GM18858 (cell line): ENCODE measurements around the gene MDFI.

Experiments
- ATAC-seq: cut with Tn5 transposase; IDR thresholded peaks from one replicate; pipeline ENCODE4 v1.9.1; 2021; ENCODE audit not compliant: unreplicated experiment

MDFI gene

GRCh38 chr6:41648921-41649320, 10.7 kb downstream of the MDFI start:
- no peak for ATAC-seq

GRCh38 chr6:41649596-41649995, 11.3 kb downstream of the MDFI start:
- no peak for ATAC-seq

- no peak for ATAC-seq
Measured at GRCh38 chr6:41650120-41650519, 11.9 kb downstream of the MDFI start.

- no peak for ATAC-seq
Measured at GRCh38 chr6:41651246-41651961, 13.1 kb downstream of the MDFI start.

GRCh38 chr6:41651962-41652657, 13.8 kb downstream of the MDFI start:
- no peak for ATAC-seq

GRCh38 chr6:41652866-41653652, 14.8 kb downstream of the MDFI start:
- ATAC-seq: no peak

- ATAC-seq: no peak
Measured at GRCh38 chr6:41653691-41654090, 15.4 kb downstream of the MDFI start.

- no peak for ATAC-seq
Measured at GRCh38 chr6:41654151-41654697, 16.0 kb downstream of the MDFI start.

- no peak for ATAC-seq
Measured at GRCh38 chr6:41654698-41655151, 16.5 kb downstream of the MDFI start.

GRCh38 chr6:41655176-41655575, 16.9 kb downstream of the MDFI start:
- no peak for ATAC-seq

GRCh38 chr6:41655646-41656001, 17.4 kb downstream of the MDFI start:
- no peak for ATAC-seq

- ATAC-seq: no peak
Measured at GRCh38 chr6:41656002-41656691, 17.9 kb downstream of the MDFI start.

GRCh38 chr6:41657131-41658094, 19.1 kb downstream of the MDFI start:
- ATAC-seq: no peak

- ATAC-seq: no peak
Measured at GRCh38 chr6:41658636-41659035, 20.4 kb downstream of the MDFI start.

GRCh38 chr6:41659935-41660334, 21.7 kb downstream of the MDFI start:
- ATAC-seq: no peak

- ATAC-seq: no peak
Measured at GRCh38 chr6:41663568-41663967, 25.3 kb downstream of the MDFI start.

- ATAC-seq: no peak
Measured at GRCh38 chr6:41664271-41664670, 26.0 kb downstream of the MDFI start.

GRCh38 chr6:41667195-41667594, 28.9 kb downstream of the MDFI start:
- ATAC-seq: no peak

GRCh38 chr6:41668968-41669367, 30.7 kb downstream of the MDFI start:
- no peak for ATAC-seq
